GM12878 (cell line): Measurements from ENCODE around the gene PYGO2. TPM values are rescaled to one million over a fixed set of nuclear protein-coding genes. Genes with fewer than 3 reads are reported as not detected.
A peak's percentile ranks its signal among the peaks of the same experiment; 100 is the strongest.

Experiments
- BCL11A ChIP-seq: IDR thresholded peaks from 2 replicates; pipeline ENCODE4 v1.6.1; 2011; ENCODE audit warnings: low read depth, low read length
- BRCA1 ChIP-seq: IDR thresholded peaks from 2 replicates; pipeline ENCODE4 v1.6.1; 2011; ENCODE audit warnings: low read depth, low read length, improper control_type of control experiment
- DPF2 ChIP-seq: fragments of 450-650 bp; IDR thresholded peaks from 2 replicates; pipeline ENCODE4 v1.6.1; 2017; ENCODE audit warnings: mild to moderate bottlenecking
- EGR1 ChIP-seq, 2 experiments: IDR thresholded peaks; 1 replicate in 1 of 2; 2 replicates in 1 of 2; pipeline ENCODE4 v1.6.1; 2011 to 2012; ENCODE audit warnings: low read depth in 2 of 2, low read length in 2 of 2, borderline replicate concordance in 1 of 2, mild to moderate bottlenecking in 1 of 2, moderate library complexity in 1 of 2
- EZH2 ChIP-seq: IDR thresholded peaks from 2 replicates; pipeline ENCODE4 v1.6.1; 2012; ENCODE audit warnings: low read depth, mild to moderate bottlenecking, control low read depth, inconsistent platforms, low read length, borderline replicate concordance; ENCODE audit not compliant: control insufficient read depth
- FOS ChIP-seq: IDR thresholded peaks from 3 replicates; pipeline ENCODE4 v1.6.1; 2011; ENCODE audit warnings: borderline replicate concordance; ENCODE audit not compliant: insufficient read length; ENCODE audit errors: extremely low read depth
- FOXK2 ChIP-seq: fragments of 450-650 bp; IDR thresholded peaks from 2 replicates; pipeline ENCODE4 v1.6.1; 2017; ENCODE audit warnings: mild to moderate bottlenecking, moderate library complexity
- GATAD2B ChIP-seq: fragments of 450-650 bp; conservative IDR thresholded peaks from 2 replicates; pipeline ENCODE4 v1.6.1; 2017; ENCODE audit warnings: low read depth, mild to moderate bottlenecking, moderate library complexity
- HDGF ChIP-seq: fragments of 450-650 bp; IDR thresholded peaks from 2 replicates; pipeline ENCODE4 v1.6.1; 2016; ENCODE audit warnings: antibody characterized with exemption
- HSF1 ChIP-seq: fragments of 150-350 bp; IDR thresholded peaks from 2 replicates; pipeline ENCODE4 v1.6.1; 2014; ENCODE audit warnings: mild to moderate bottlenecking, low read depth, low read length
- IKZF2 ChIP-seq, 2 experiments: fragments of 450-650 bp; IDR thresholded peaks; 2 replicates each; pipeline ENCODE4 v1.6.1; 2017; ENCODE audit warnings: mild to moderate bottlenecking in 2 of 2, moderate library complexity in 2 of 2
- IRF5 ChIP-seq: fragments of 450-650 bp; IDR thresholded peaks from 2 replicates; pipeline ENCODE4 v1.6.1; 2017; ENCODE audit warnings: borderline replicate concordance
- KAT2A ChIP-seq: conservative IDR thresholded peaks from 2 replicates; pipeline ENCODE4 v1.6.1; 2011; ENCODE audit warnings: low read depth, low read length; ENCODE audit not compliant: control insufficient read depth
- MEF2A ChIP-seq: IDR thresholded peaks from 2 replicates; pipeline ENCODE4 v1.6.1; 2011; ENCODE audit warnings: low read depth, mild to moderate bottlenecking, low read length, moderate library complexity; ENCODE audit not compliant: insufficient read depth
- MEF2B ChIP-seq: fragments of 450-650 bp; IDR thresholded peaks from 2 replicates; pipeline ENCODE4 v1.6.1; 2018; ENCODE audit warnings: mild to moderate bottlenecking, moderate library complexity; ENCODE audit not compliant: partially characterized antibody, poor library complexity, severe bottlenecking
- MTA2 ChIP-seq: fragments of 450-650 bp; IDR thresholded peaks from 2 replicates; pipeline ENCODE4 v1.6.1; 2016; ENCODE audit warnings: low read depth, mild to moderate bottlenecking, moderate library complexity
- MTA3 ChIP-seq: IDR thresholded peaks from 2 replicates; pipeline ENCODE4 v1.6.1; 2012; ENCODE audit warnings: low read length, inconsistent platforms, borderline replicate concordance
- PKNOX1 ChIP-seq: fragments of 450-650 bp; IDR thresholded peaks from 2 replicates; pipeline ENCODE4 v1.6.1; 2016; ENCODE audit warnings: mild to moderate bottlenecking
- POLR2AphosphoS2 ChIP-seq: IDR thresholded peaks from 2 replicates; pipeline ENCODE4 v1.6.1; 2011; ENCODE audit warnings: low read depth, mild to moderate bottlenecking, low read length, improper control_type of control experiment, moderate library complexity
- RAD51 ChIP-seq: fragments of 450-650 bp; IDR thresholded peaks from 2 replicates; pipeline ENCODE4 v1.6.1; 2016; ENCODE audit warnings: moderate library complexity, mild to moderate bottlenecking, inconsistent platforms
- SMC3 ChIP-seq: IDR thresholded peaks from 2 replicates; pipeline ENCODE4 v1.6.1; 2011; ENCODE audit warnings: low read length, improper control_type of control experiment, borderline replicate concordance
- SUPT20H ChIP-seq: IDR thresholded peaks from 2 replicates; pipeline ENCODE4 v1.6.1; 2011; ENCODE audit warnings: low read depth, mild to moderate bottlenecking, low read length, moderate library complexity, borderline replicate concordance; ENCODE audit not compliant: control insufficient read depth
- SUZ12 ChIP-seq: fragments of 200-600 bp; sonication (generic); IDR thresholded peaks from one replicate; pipeline ENCODE4 v1.6.1; 2018; ENCODE audit warnings: antibody characterized with exemption, mild to moderate bottlenecking; ENCODE audit not compliant: unreplicated experiment
- USF1 ChIP-seq: IDR thresholded peaks from 2 replicates; pipeline ENCODE4 v1.6.1; 2011; ENCODE audit warnings: borderline replicate concordance, low read depth, mild to moderate bottlenecking, moderate library complexity, mixed read lengths, low read length; ENCODE audit not compliant: insufficient read depth; ENCODE audit errors: extremely low read length
- ZNF217 ChIP-seq: fragments of 450-650 bp; IDR thresholded peaks from 2 replicates; pipeline ENCODE4 v1.6.1; 2017; ENCODE audit warnings: antibody characterized with exemption, mild to moderate bottlenecking
- ZNF274 ChIP-seq: IDR thresholded peaks from one replicate; pipeline ENCODE4 v1.8.0; 2011; ENCODE audit not compliant: insufficient read length, insufficient read depth
- ZSCAN29 ChIP-seq: fragments of 450-650 bp; IDR thresholded peaks from 2 replicates; pipeline ENCODE4 v1.6.1; 2017; ENCODE audit warnings: mild to moderate bottlenecking, moderate library complexity
- polyA plus RNA-seq, 11 experiments: library from polyadenylated mRNA; depleted of rRNA in 4 of 11; unstranded in 6 of 11; stranded (reverse) in 5 of 11; fragments of >200 nt; fragmentation: Nextera tagmentation in 4 of 11; fragmentation: Illumina TruSeq in 1 of 11; extraction: Ambion mirVana in 4 of 11; extraction: Trizol in 1 of 11; gene quantifications; 1 replicate in 1 of 11; 2 replicates in 10 of 11; pipeline versions ENCODE4 v1.2.1 to v1.2.3, GENCODE V29; 2011 to 2016; ENCODE audit warnings: inconsistent platforms in 2 of 11, missing spikeins in 2 of 11, low read depth in 1 of 11
- total RNA-seq, 4 experiments: library from RNA; depleted of rRNA in 3 of 4; stranded (reverse); fragments of >200 nt in 3 of 4; fragmentation: Illumina TruSeq in 1 of 4; extraction: Trizol in 1 of 4; gene quantifications; 2 replicates each; pipeline versions ENCODE4 v1.2.1 to v1.2.3, GENCODE V29; 2013 to 2021

Gene PYGO2
- total and polyA plus RNA-seq, 10 of the 15 experiments (the other 5 are each of a cell fraction or from before 2014, with no cell fraction given), result 8.1 to 33.8 (median 23.5) TPM

- TF ChIP-seq IRF5, result no peak
- TF ChIP-seq SUZ12, result no peak
- peak in 1 of 2 experiments; percentile 46; a peak in 1 of 4 replicates for TF ChIP-seq IKZF2 (IDR thresholded peaks at IDR 0.05)
- TF ChIP-seq EZH2, result no peak
- TF ChIP-seq ZNF274, result no peak
- no peak for TF ChIP-seq ZNF217
- no peak for TF ChIP-seq RAD51
- no peak for TF ChIP-seq ZSCAN29
- TF ChIP-seq FOS, result no peak
- TF ChIP-seq USF1, result no peak
- no peak for TF ChIP-seq KAT2A
- no peak for TF ChIP-seq HSF1
- peak in 1 of 2 experiments; percentile 49; a peak in 1 of 3 replicates for TF ChIP-seq EGR1 (IDR thresholded peaks at IDR 0.05; ENCODE audit: borderline replicate concordance in 1 of 2, low read depth in 2 of 2, low read length in 2 of 2)
- no peak for TF ChIP-seq PKNOX1
- TF ChIP-seq POLR2AphosphoS2, result no peak
- TF ChIP-seq MTA3, result no peak
- TF ChIP-seq HDGF, result no peak
- no peak for TF ChIP-seq GATAD2B
- no peak for TF ChIP-seq BCL11A
- no peak for TF ChIP-seq DPF2
- TF ChIP-seq BRCA1, result no peak
- TF ChIP-seq MTA2, result no peak
- TF ChIP-seq MEF2A, result no peak
- TF ChIP-seq SUPT20H, result no peak
- peak; percentile 57 for TF ChIP-seq FOXK2
- no peak for TF ChIP-seq SMC3
- TF ChIP-seq MEF2B, result no peak
Observed at GRCh38 chr1:154955039-154955717, 6.4 kb downstream of the PYGO2 start (continued).
